Measurements from ENCODE around the gene MACF1. TPM values are rescaled to one million over a fixed set of nuclear protein-coding genes. Genes with fewer than 3 reads are reported as not detected.
A peak's percentile ranks its signal among the peaks of the same experiment; 100 is the strongest.
"Not testable (repeated sequence)": the region's sequence is repeated elsewhere in the genome, so short reads cannot be mapped to it uniquely, and the experiment has no call there.

The MACF1 gene
- polyA plus RNA-seq, 1 of the 3 experiments (the other 2 are of a cell fraction): 37.6 TPM

- H3K9me2 ChIP-seq: no peaks in the 10 kb centered on the region
- TF ChIP-seq EP300 (IDR thresholded peaks at IDR 0.05; ENCODE audit: borderline replicate concordance in 1 of 2, low read depth in 1 of 2, low read length in 1 of 2): no peak
- TF ChIP-seq PBX3 (IDR thresholded peaks at IDR 0.05): no peak
- TF ChIP-seq REST (IDR thresholded peaks at IDR 0.05; ENCODE audit: low read depth, low read length): no peak
- TF ChIP-seq IRF3 (IDR thresholded peaks at IDR 0.05; ENCODE audit: low read depth, low read length): no peak
- no peak for TF ChIP-seq FOSL2 (IDR thresholded peaks at IDR 0.05; ENCODE audit: borderline replicate concordance, low read depth)
- no peak for TF ChIP-seq FOXM1 (IDR thresholded peaks at IDR 0.05; ENCODE audit: low read depth)
- TF ChIP-seq, protein P1, sequence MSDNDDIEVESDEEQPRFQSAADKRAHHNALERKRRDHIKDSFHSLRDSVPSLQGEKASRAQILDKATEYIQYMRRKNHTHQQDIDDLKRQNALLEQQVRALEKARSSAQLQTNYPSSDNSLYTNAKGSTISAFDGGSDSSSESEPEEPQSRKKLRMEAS (IDR thresholded peaks at IDR 0.05; ENCODE audit: low read depth): no peak
- TF ChIP-seq FOXJ3 (CRISPR knock-in tag; IDR thresholded peaks at IDR 0.05): no peak
- no peak for TF ChIP-seq GATA2 (CRISPR knock-in tag; IDR thresholded peaks at IDR 0.05)
- no peak for TF ChIP-seq RCOR1 (IDR thresholded peaks at IDR 0.05; ENCODE audit: low read length)
- TF ChIP-seq SIN3A (IDR thresholded peaks at IDR 0.05; ENCODE audit: borderline replicate concordance, low read depth, low read length): no peak
- TF ChIP-seq SMC3 (IDR thresholded peaks at IDR 0.05; ENCODE audit: low read depth, low read length): no peak
- no peak for TF ChIP-seq TCF12 (IDR thresholded peaks at IDR 0.05)
- no peak for TF ChIP-seq CHD2 (IDR thresholded peaks at IDR 0.05; ENCODE audit: low read length, partially characterized antibody)
- TF ChIP-seq YY1 (IDR thresholded peaks at IDR 0.05; ENCODE audit: low read depth): no peak
- TF ChIP-seq, protein P2, sequence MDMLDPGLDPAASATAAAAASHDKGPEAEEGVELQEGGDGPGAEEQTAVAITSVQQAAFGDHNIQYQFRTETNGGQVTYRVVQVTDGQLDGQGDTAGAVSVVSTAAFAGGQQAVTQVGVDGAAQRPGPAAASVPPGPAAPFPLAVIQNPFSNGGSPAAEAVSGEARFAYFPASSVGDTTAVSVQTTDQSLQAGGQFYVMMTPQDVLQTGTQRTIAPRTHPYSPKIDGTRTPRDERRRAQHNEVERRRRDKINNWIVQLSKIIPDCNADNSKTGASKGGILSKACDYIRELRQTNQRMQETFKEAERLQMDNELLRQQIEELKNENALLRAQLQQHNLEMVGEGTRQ (IDR thresholded peaks at IDR 0.05; ENCODE audit: borderline replicate concordance, low read depth, low read length): no peak
- 0 out of 2 replicates have a peak within 1 kb of the TSS, but pooled peaks have one; percentile 16 for H2AFZ ChIP-seq (ENCODE audit: low read depth)
- no peaks in the 10 kb centered on the region for H3K9me3 ChIP-seq
- WGBS (ENCODE audit: low lambda C conversion rate): 4% methylated on average over 14 of the region's 112 CpGs
- H3K27ac ChIP-seq (ENCODE audit: low read depth in 2 of 2, low read length in 1 of 2): no peak within 1 kb of the TSS
- peak within 1 kb of the TSS; percentile 60; the same call in 1 of the 2 replicates for H3K4me2 ChIP-seq
- no peak within 1 kb of the TSS for H3K9ac ChIP-seq
- H3F3A ChIP-seq (replicated peaks; ENCODE audit: insufficient read depth): peaks cover 31% of the 10 kb centered on the region
- POLR2A ChIA-PET: no interaction called here
- peak; percentile 96 for DNase-seq
- no peaks in the 10 kb centered on the region; the same call in 1 of the 2 replicates for H3K27me3 ChIP-seq (ENCODE audit: insufficient read depth)
- CTCF ChIA-PET: no interaction called here
- no peaks in the 10 kb centered on the region; a peak in 1 of 4 replicates for H3K4me1 ChIP-seq (ENCODE audit: control insufficient read depth in 1 of 2, insufficient read depth in 2 of 2, low read depth in 1 of 2, low read length in 1 of 2)
- no peaks in the 10 kb centered on the region for H3K79me2 ChIP-seq (ENCODE audit: insufficient read depth)
- H3K4me3 ChIP-seq (ENCODE audit: low read depth in 2 of 2, low read length in 1 of 2): peak within 1 kb of the TSS in 1 of 2 experiments; percentile 40; a peak in 3 of 4 replicates
- peaks cover 15% of the 10 kb centered on the region in 2 experiments for H3K36me3 ChIP-seq (replicated peaks in 1 of 2; ENCODE audit: control insufficient read depth in 1 of 2, insufficient read depth in 2 of 2, low read length in 1 of 2)
- no peaks in the 10 kb centered on the region for H4K20me1 ChIP-seq (ENCODE audit: insufficient read depth)
Measured at GRCh38 chr1:39491146-39491921, 286.8 kb downstream of the MACF1 start, which contains the start of gene BMP8A. TSS of gene BMP8A (plus strand) at chr1:39491636. CDS start at chr1:39491992, 356 bp downstream.

GRCh38 chr1:39492118-39493042 is 287.9 kb downstream of the MACF1 start:
- H3K9me3 ChIP-seq; H3K79me2 ChIP-seq (ENCODE audit: insufficient read depth); H3K9ac ChIP-seq; H4K20me1 ChIP-seq (ENCODE audit: insufficient read depth); H3K27me3 ChIP-seq (ENCODE audit: insufficient read depth); H2AFZ ChIP-seq (ENCODE audit: low read depth); H3K4me1 ChIP-seq (ENCODE audit: control insufficient read depth in 1 of 2, insufficient read depth in 2 of 2, low read depth in 1 of 2, low read length in 1 of 2); H3K4me2 ChIP-seq; H3K27ac ChIP-seq (ENCODE audit: low read depth in 2 of 2, low read length in 1 of 2); POLR2A ChIA-PET; H3K36me3 ChIP-seq (replicated peaks in 1 of 2; ENCODE audit: control insufficient read depth in 1 of 2, insufficient read depth in 2 of 2, low read length in 1 of 2); H3K9me2 ChIP-seq: not testable (repeated sequence)
- H3K4me3 ChIP-seq (ENCODE audit: low read depth in 2 of 2, low read length in 1 of 2): peak overlapping the region in 1 of 2 experiments; percentile 40; a peak in 2 of 4 replicates
- H3F3A ChIP-seq (replicated peaks; ENCODE audit: insufficient read depth): peaks cover 23% of the 10 kb centered on the region
- DNase-seq: peak; percentile 44
- WGBS (ENCODE audit: low lambda C conversion rate): 57% methylated on average over 15 of the region's 67 CpGs
- CTCF ChIA-PET: interaction anchor here (0.9 kb wide), 1 partner anchor 300 kb away, joined by 3 read pairs; no protein-coding TSS in a partner anchor

Measured in SK-N-SH (cell line).